Ascending aorta (tissue), 2 donors: ENCODE measurements around the gene USO1. TPM values are rescaled to one million over a fixed set of nuclear protein-coding genes. Genes with fewer than 3 reads are reported as not detected.
"Not testable (repeated sequence)": the region's sequence is repeated elsewhere in the genome, so short reads cannot be mapped to it uniquely, and the experiment has no call there.

Source experiments
- DNase-seq, 2 donors: peaks; one replicate each; pipeline ENCODE4 v3.0.0-alpha.2; 2019; ENCODE audit warnings: low spot score in 2 of 2
- H3K27ac ChIP-seq, 2 donors: fragments of 200-600 bp; sonication (generic); one replicate each; pipeline ENCODE4 v1.5.1; 2016 to 2017; ENCODE audit warnings: mild to moderate bottlenecking in 1 of 2
- H3K27me3 ChIP-seq: fragments of 200-600 bp; sonication (generic); one replicate; pipeline ENCODE4 v1.5.1; 2017
- H3K36me3 ChIP-seq, 2 donors: fragments of 200-600 bp; sonication (generic); one replicate each; pipeline ENCODE4 v1.5.1; 2016
- H3K4me1 ChIP-seq, 2 donors: fragments of 200-600 bp; sonication (generic); one replicate each; pipeline ENCODE4 v1.5.1; 2016 to 2017; ENCODE audit warnings: mild to moderate bottlenecking in 1 of 2
- H3K4me3 ChIP-seq, 2 donors: fragments of 200-600 bp; sonication (generic); one replicate each; pipeline ENCODE4 v1.5.1; 2016 to 2017; ENCODE audit warnings: mild to moderate bottlenecking in 1 of 2
- H3K9me3 ChIP-seq, 2 donors: fragments of 200-600 bp; sonication (generic); one replicate each; pipeline ENCODE4 v1.5.1; 2016
- CTCF ChIP-seq, 3 experiments: fragments of 200-600 bp in 2 of 3; fragments of 450-650 bp in 1 of 3; sonication (generic) in 2 of 3; IDR thresholded peaks; one replicate each; pipeline ENCODE4 v1.5.1; 2016 to 2019; ENCODE audit warnings: antibody characterized with exemption in 3 of 3, mild to moderate bottlenecking in 1 of 3, moderate library complexity in 1 of 3
- intact Hi-C: fragments of 100-400 bp; cut with DNase I; formaldehyde crosslinking; loops from one replicate; pipeline ENCODE4 v1.15.1; 2023
- total RNA-seq: library from RNA; depleted of rRNA; stranded (reverse); fragments of >200 nt; gene quantifications from one replicate; pipeline ENCODE4 v1.1.0, GENCODE V29; 2016

Gene USO1
- total RNA-seq, 1 donor from 2014 or later, result 25.5 TPM

- peak overlapping the region; percentile 49 to 61 for H3K27ac ChIP-seq
- intact Hi-C loops, result no loop called here
- no peak for TF ChIP-seq CTCF (IDR thresholded peaks at IDR 0.05)
- no peaks in the 10 kb centered on the region for H3K27me3 ChIP-seq
- H3K4me1 ChIP-seq, result peaks cover 0 to 5% of the 10 kb centered on the region in 2 donors
- H3K4me3 ChIP-seq, result no peak overlapping the region
- no peaks in the 10 kb centered on the region for H3K36me3 ChIP-seq
- H3K9me3 ChIP-seq, result no peaks in the 10 kb centered on the region
- no peak for DNase-seq
Observed at GRCh38 chr4:75844151-75844662, 119.8 kb downstream of the USO1 start.

- intact Hi-C loops, result loop anchor here (5.0 kb wide), 2 partner anchors 124 to 189 kb away; partner anchors contain the start of gene USO1
- Histone ChIP-seq H3K27ac (no peak overlapping the region), H3K27me3 (no peaks in the 10 kb centered on the region), H3K9me3 (no peaks in the 10 kb centered on the region), H3K4me3 (no peak overlapping the region), H3K36me3 (no peaks in the 10 kb centered on the region), H3K4me1 (peaks cover 0 to 5% of the 10 kb centered on the region in 2 donors)
- no peak for TF ChIP-seq CTCF (IDR thresholded peaks at IDR 0.05)
- DNase-seq, result no peak
Observed at GRCh38 chr4:75845992-75846391, 121.6 kb downstream of the USO1 start.

- DNase-seq, result peak in 1 of 2 donors; percentile 64
Observed at GRCh38 chr4:75848171-75848760, 123.9 kb downstream of the USO1 start.

GRCh38 chr4:75848891-75849290 lies 124.5 kb downstream of the USO1 start:
- Histone ChIP-seq H3K4me3 (no peak overlapping the region), H3K27me3 (no peaks in the 10 kb centered on the region), H3K4me1 (peaks cover 0 to 2% of the 10 kb centered on the region in 2 donors), H3K27ac (no peak overlapping the region), H3K36me3 (no peaks in the 10 kb centered on the region), H3K9me3 (no peaks in the 10 kb centered on the region)
- DNase-seq, result no peak
- no peak for TF ChIP-seq CTCF (IDR thresholded peaks at IDR 0.05)
- intact Hi-C loops, result loop anchor here (5.0 kb wide), 2 partner anchors 127 to 192 kb away; partner anchors contain the start of gene USO1

More at GRCh38 chr4:75848171-75848760, 123.9 kb downstream of the USO1 start:
- not testable (repeated sequence) for H3K27me3 ChIP-seq, H3K4me3 ChIP-seq, H3K9me3 ChIP-seq, H3K4me1 ChIP-seq, H3K27ac ChIP-seq, H3K36me3 ChIP-seq
- intact Hi-C loops, result loop anchor here (5.0 kb wide), 2 partner anchors 126 to 191 kb away; partner anchors contain the start of gene USO1
- peak; percentile 31 to 75 (median 64) for TF ChIP-seq CTCF (IDR thresholded peaks at IDR 0.05)

- H3K36me3 ChIP-seq, result no peaks in the 10 kb centered on the region
- DNase-seq, result no peak
- no peak overlapping the region for H3K4me3 ChIP-seq
- H3K27me3 ChIP-seq, result no peaks in the 10 kb centered on the region
- no peak overlapping the region for H3K27ac ChIP-seq
- H3K4me1 ChIP-seq, result peaks cover 0 to 2% of the 10 kb centered on the region in 2 donors
- no peaks in the 10 kb centered on the region for H3K9me3 ChIP-seq
- TF ChIP-seq CTCF (IDR thresholded peaks at IDR 0.05), result no peak
- intact Hi-C loops, result loop anchor here (5.0 kb wide), 2 partner anchors 127 to 192 kb away; partner anchors contain the start of gene USO1
Observed at GRCh38 chr4:75849461-75849860, 125.1 kb downstream of the USO1 start.
